ENCODE measurements around the gene TFPI2. TPM values are rescaled to one million over a fixed set of nuclear protein-coding genes. Genes with fewer than 3 reads are reported as not detected.

TFPI2 gene
- polyA plus RNA-seq, 2 donors, result 0.38 to 0.39 TPM

- H3K27ac ChIP-seq (ENCODE audit: low read depth in 2 of 2, low read length in 1 of 2), result no peak overlapping the region
- no peaks in the 10 kb centered on the region for H3K36me3 ChIP-seq (ENCODE audit: control insufficient read depth in 2 of 2, insufficient read depth in 2 of 2, low read length in 1 of 2)
- H3K27me3 ChIP-seq (ENCODE audit: control insufficient read depth in 1 of 2, insufficient read depth in 2 of 2, low read length in 2 of 2), result no peaks in the 10 kb centered on the region
- no peaks in the 10 kb centered on the region for H3K9me3 ChIP-seq (ENCODE audit: control insufficient read depth in 2 of 2, insufficient read depth in 1 of 2, low read depth in 1 of 2, low read length in 1 of 2)
- 35 to 39% methylated on average over 4 of the region's 4 CpGs for WGBS, 2 donors
- H3K4me3 ChIP-seq (ENCODE audit: low read depth in 1 of 2, low read length in 2 of 2), result no peak overlapping the region
- no peaks in the 10 kb centered on the region for H3K4me1 ChIP-seq (ENCODE audit: control insufficient read depth in 2 of 2, insufficient read depth in 2 of 2, low read length in 1 of 2)
These were observed 54.4 kb downstream of the TFPI2 start for GRCh38 chr7:93836116-93836515.

DNA sequence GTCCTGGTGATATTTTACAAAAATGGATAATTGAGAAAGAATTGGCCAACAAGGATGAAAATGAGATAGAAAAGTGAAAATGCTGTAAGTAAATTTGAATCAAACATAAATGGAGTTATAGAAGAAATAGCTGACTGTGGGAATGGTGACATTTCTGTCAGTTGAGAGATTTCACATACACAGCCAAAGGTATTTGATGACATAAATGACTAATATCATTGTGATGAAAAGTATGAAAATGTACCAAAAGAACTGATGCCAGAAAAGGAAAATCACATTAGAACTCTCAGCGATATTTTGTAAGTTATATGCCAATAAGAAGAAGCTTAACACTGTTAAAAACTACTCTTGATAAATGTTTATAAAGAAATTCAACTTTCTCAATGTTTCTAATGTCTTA, 54.9 kb downstream of the TFPI2 start:
- Histone ChIP-seq H3K4me3 (ENCODE audit: low read depth in 1 of 2, low read length in 2 of 2) (no peak overlapping the region), H3K9me3 (ENCODE audit: control insufficient read depth in 2 of 2, insufficient read depth in 1 of 2, low read depth in 1 of 2, low read length in 1 of 2) (no peaks in the 10 kb centered on the region), H3K4me1 (ENCODE audit: control insufficient read depth in 2 of 2, insufficient read depth in 2 of 2, low read length in 1 of 2) (no peaks in the 10 kb centered on the region), H3K27me3 (ENCODE audit: control insufficient read depth in 1 of 2, insufficient read depth in 2 of 2, low read length in 2 of 2) (no peaks in the 10 kb centered on the region), H3K36me3 (ENCODE audit: control insufficient read depth in 2 of 2, insufficient read depth in 2 of 2, low read length in 1 of 2) (no peaks in the 10 kb centered on the region), H3K27ac (ENCODE audit: low read depth in 2 of 2, low read length in 1 of 2) (no peak overlapping the region)
- 73 to 74% methylated on average over 1 of the region's 1 CpG for WGBS, 2 donors

Other genes starting within 250 kb of the TFPI2 start
- not detected for gene GNGT1, start 15.8 kb upstream of the TFPI2 start, polyA plus RNA-seq
- 1 to 10 TPM; 5.7 to 6.9 TPM for gene GNG11, start 31.0 kb upstream of the TFPI2 start, polyA plus RNA-seq
- gene BET1, start 113.6 kb upstream of the TFPI2 start, polyA plus RNA-seq, result 10 to 100 TPM; 11.6 to 15.9 TPM

Measured in esophagus (tissue), 2 donors.